Measurements from ENCODE around the gene CYSLTR2.

- no peak for TF ChIP-seq EZH2phosphoT487 (IDR thresholded peaks at IDR 0.05; ENCODE audit: insufficient read depth, low read depth)
- no peak for TF ChIP-seq EZH2 (IDR thresholded peaks at IDR 0.05; ENCODE audit: insufficient read depth, poor library complexity, severe bottlenecking)
Measured at GRCh38 chr13:48746821-48747220, 93.1 kb downstream of the CYSLTR2 start.
